Measurements from ENCODE around the gene PLAAT1.

The PLAAT1 gene

GRCh38 chr3:193270451-193270850, 29.4 kb downstream of the PLAAT1 start:
- Histone ChIP-seq H3K27ac (ENCODE audit: low read length) (no peak overlapping the region), H3K4me2 (ENCODE audit: insufficient read depth, low read length) (no peak overlapping the region), H3K4me3 (ENCODE audit: low read depth in 1 of 2, low read length in 2 of 2) (no peak overlapping the region), H3K36me3 (ENCODE audit: insufficient read depth, low read length) (no peaks in the 10 kb centered on the region), H4K20me1 (ENCODE audit: insufficient read depth, low read length) (no peaks in the 10 kb centered on the region), H3K9ac (ENCODE audit: low read depth, low read length) (no peak overlapping the region), H3K4me1 (ENCODE audit: insufficient read depth, low read length) (no peaks in the 10 kb centered on the region), H2AFZ (ENCODE audit: low read depth, low read length) (no peak overlapping the region), H3K9me3 (ENCODE audit: insufficient read depth, low read length, severe bottlenecking) (no peaks in the 10 kb centered on the region), H3K79me2 (ENCODE audit: insufficient read depth, low read length) (no peaks in the 10 kb centered on the region), H3K27me3 (ENCODE audit: insufficient read depth, low read length, poor library complexity) (peaks cover 3% of the 10 kb centered on the region)
- no peak for ATAC-seq (ENCODE audit: insufficient read depth, low read depth)
- TF ChIP-seq CTCF (IDR thresholded peaks at IDR 0.05; ENCODE audit: borderline replicate concordance, extremely low read depth, low read length, poor library complexity, severe bottlenecking) = no peak
- TF ChIP-seq EZH2 (IDR thresholded peaks at IDR 0.05; ENCODE audit: borderline replicate concordance, low read depth, low read length, severe bottlenecking) = no peak
- DNase-seq = no peak

- H3K36me3 ChIP-seq (ENCODE audit: insufficient read depth, low read length) = no peaks in the 10 kb centered on the region
- H3K79me2 ChIP-seq (ENCODE audit: insufficient read depth, low read length) = no peaks in the 10 kb centered on the region
- peaks cover 3% of the 10 kb centered on the region for H3K27me3 ChIP-seq (ENCODE audit: insufficient read depth, low read length, poor library complexity)
- H3K4me3 ChIP-seq (ENCODE audit: low read depth in 1 of 2, low read length in 2 of 2) = no peak overlapping the region
- H3K9me3 ChIP-seq (ENCODE audit: insufficient read depth, low read length, severe bottlenecking) = no peaks in the 10 kb centered on the region
- H3K4me1 ChIP-seq (ENCODE audit: insufficient read depth, low read length) = no peaks in the 10 kb centered on the region
- no peak overlapping the region for H3K4me2 ChIP-seq (ENCODE audit: insufficient read depth, low read length)
- no peak overlapping the region for H3K27ac ChIP-seq (ENCODE audit: low read length)
- TF ChIP-seq EZH2 (IDR thresholded peaks at IDR 0.05; ENCODE audit: borderline replicate concordance, low read depth, low read length, severe bottlenecking) (no peak), CTCF (IDR thresholded peaks at IDR 0.05; ENCODE audit: borderline replicate concordance, extremely low read depth, low read length, poor library complexity, severe bottlenecking) (no peak)
- ATAC-seq (ENCODE audit: insufficient read depth, low read depth) (no peak), DNase-seq (no peak)
- H4K20me1 ChIP-seq (ENCODE audit: insufficient read depth, low read length) = no peaks in the 10 kb centered on the region
- H2AFZ ChIP-seq (ENCODE audit: low read depth, low read length) = no peak overlapping the region
- H3K9ac ChIP-seq (ENCODE audit: low read depth, low read length) = no peak overlapping the region
Measured at GRCh38 chr3:193271101-193271840, 30.2 kb downstream of the PLAAT1 start.

GRCh38 chr3:193292386-193292785, 51.4 kb downstream of the PLAAT1 start:
- TF ChIP-seq EZH2 (IDR thresholded peaks at IDR 0.05; ENCODE audit: borderline replicate concordance, low read depth, low read length, severe bottlenecking) (no peak), CTCF (IDR thresholded peaks at IDR 0.05; ENCODE audit: borderline replicate concordance, extremely low read depth, low read length, poor library complexity, severe bottlenecking) (no peak)
- Histone ChIP-seq H3K9me3 (ENCODE audit: insufficient read depth, low read length, severe bottlenecking) (peaks cover 9% of the 10 kb centered on the region), H4K20me1 (ENCODE audit: insufficient read depth, low read length) (no peaks in the 10 kb centered on the region), H3K9ac (ENCODE audit: low read depth, low read length) (no peak overlapping the region), H3K4me1 (ENCODE audit: insufficient read depth, low read length) (no peaks in the 10 kb centered on the region), H3K27ac (ENCODE audit: low read length) (no peak overlapping the region), H3K27me3 (ENCODE audit: insufficient read depth, low read length, poor library complexity) (no peaks in the 10 kb centered on the region), H3K79me2 (ENCODE audit: insufficient read depth, low read length) (no peaks in the 10 kb centered on the region), H3K36me3 (ENCODE audit: insufficient read depth, low read length) (no peaks in the 10 kb centered on the region), H3K4me2 (ENCODE audit: insufficient read depth, low read length) (no peak overlapping the region), H3K4me3 (ENCODE audit: low read depth in 1 of 2, low read length in 2 of 2) (no peak overlapping the region), H2AFZ (ENCODE audit: low read depth, low read length) (no peak overlapping the region)
- no peak for ATAC-seq (ENCODE audit: insufficient read depth, low read depth)
- no peak for DNase-seq

Data from DND-41 (cell line).